Endothelial cell of umbilical vein (primary cell): Measurements from ENCODE around the gene TMEM267. TPM values are rescaled to one million over a fixed set of nuclear protein-coding genes. Genes with fewer than 3 reads are reported as not detected.

Experiments
- BruUV-seq: library from RNA; stranded (reverse); fragments of 400-500 nt; replicated peaks from 2 replicates; lab custom pipeline; 2021; lab: Mats Ljungman, UMichigan
- CTCF ChIA-PET: fragments of 300-600, 350-600 bp; sonication (Branson Sonifier 250); formaldehyde crosslinking; loops from one replicate; lab custom pipeline; 2021; ENCODE audit warnings: antibody characterized with exemption, inconsistent platforms; lab: Charles Lee
- POLR2A ChIA-PET: fragments of 300-600, 350-600 bp; sonication (Branson Sonifier 250); formaldehyde crosslinking; loops from one replicate; lab custom pipeline; 2021; ENCODE audit warnings: antibody characterized with exemption, inconsistent platforms; lab: Charles Lee
- DNase-seq: peaks from one replicate; pipeline ENCODE4 v3.0.0-alpha.2; 2011; ENCODE audit warnings: low read depth, low spot score
- FAIRE-seq: peaks from 2 replicates; lab custom pipeline; 2011; peaks lifted over from hg19 to GRCh38; lab: Jason Lieb, UNC
- H2AFZ ChIP-seq: 2 replicates; pipeline ENCODE4 v1.6.0; 2012; ENCODE audit warnings: low read depth, low read length, control low read depth, inconsistent platforms
- H3K27ac ChIP-seq: 2 replicates; pipeline ENCODE4 v1.5.1; 2011; ENCODE audit warnings: low read depth, mild to moderate bottlenecking, control low read depth, low read length, moderate library complexity; ENCODE audit not compliant: insufficient read depth
- H3K27me3 ChIP-seq, 2 experiments: 2 replicates each; pipeline versions ENCODE4 v1.6.0 to v1.6.1; 2011; ENCODE audit warnings: low read length in 2 of 2, mixed read lengths in 1 of 2; ENCODE audit not compliant: control insufficient read depth in 2 of 2, insufficient read depth in 2 of 2
- H3K36me3 ChIP-seq, 2 experiments: 2 replicates in 1 of 2; 3 replicates in 1 of 2; pipeline ENCODE4 v1.5.1; 2011; ENCODE audit warnings: low read length in 2 of 2, mild to moderate bottlenecking in 1 of 2, moderate library complexity in 1 of 2; ENCODE audit not compliant: control insufficient read depth in 2 of 2, insufficient read depth in 2 of 2; ENCODE audit errors: extremely low read depth in 1 of 2
- H3K4me1 ChIP-seq: 3 replicates; pipeline ENCODE4 v1.5.1; 2011; ENCODE audit warnings: mild to moderate bottlenecking, low read length; ENCODE audit not compliant: control insufficient read depth, insufficient read depth; ENCODE audit errors: extremely low read depth
- H3K4me2 ChIP-seq: 2 replicates; pipeline ENCODE4 v1.6.1; 2011; ENCODE audit warnings: low read length, control low read depth, mixed read lengths; ENCODE audit not compliant: insufficient read depth
- H3K4me3 ChIP-seq, 3 experiments: fragments of 200-600 bp in 1 of 3; sonication (generic), shearing (Covaris generic) in 1 of 3; replicated peaks in 1 of 3; 2 replicates each; pipeline ENCODE4 v1.5.1; 2011 to 2016; ENCODE audit warnings: control low read depth in 3 of 3, low read length in 3 of 3, mild to moderate bottlenecking in 2 of 3, inconsistent platforms in 1 of 3, low read depth in 1 of 3, moderate library complexity in 1 of 3; ENCODE audit not compliant: insufficient read depth in 1 of 3
- H3K79me2 ChIP-seq: 2 replicates; pipeline ENCODE4 v1.6.0; 2012; ENCODE audit warnings: low read length, inconsistent platforms; ENCODE audit not compliant: control insufficient read depth, insufficient read depth
- H3K9ac ChIP-seq: replicated peaks from 2 replicates; pipeline ENCODE3; 2011; ENCODE audit warnings: low read length, control low read depth; ENCODE audit not compliant: insufficient read depth; ENCODE audit errors: extremely low read depth
- H3K9me1 ChIP-seq: replicated peaks from 3 replicates; pipeline ENCODE4 v1.6.0; 2011; ENCODE audit warnings: mild to moderate bottlenecking, low read length; ENCODE audit not compliant: control insufficient read depth, insufficient read depth; ENCODE audit errors: extremely low read depth
- H3K9me3 ChIP-seq: replicated peaks from 2 replicates; pipeline ENCODE4 v1.5.1; 2012; ENCODE audit warnings: low read length, inconsistent platforms; ENCODE audit not compliant: control insufficient read depth, insufficient read depth
- H4K20me1 ChIP-seq: replicated peaks from 2 replicates; pipeline ENCODE3; 2011; ENCODE audit warnings: mild to moderate bottlenecking, low read length; ENCODE audit not compliant: control insufficient read depth, insufficient read depth; ENCODE audit errors: extremely low read depth
- EZH2 ChIP-seq: IDR thresholded peaks from 2 replicates; pipeline ENCODE4 v1.6.1; 2012; ENCODE audit warnings: borderline replicate concordance, low read depth, mild to moderate bottlenecking, moderate library complexity, low read length, inconsistent platforms; ENCODE audit not compliant: severe bottlenecking
- FOS ChIP-seq: IDR thresholded peaks from 2 replicates; pipeline ENCODE4 v1.6.1; 2011; ENCODE audit warnings: mild to moderate bottlenecking, low read length, moderate library complexity, borderline replicate concordance; ENCODE audit not compliant: insufficient read depth
- GATA2 ChIP-seq: IDR thresholded peaks from 2 replicates; pipeline ENCODE4 v1.7.0; 2011; ENCODE audit warnings: low read depth, mild to moderate bottlenecking, moderate library complexity, mixed read lengths, low read length; ENCODE audit not compliant: insufficient read length, insufficient read depth
- JUN ChIP-seq: IDR thresholded peaks from 2 replicates; pipeline ENCODE4 v1.6.1; 2011; ENCODE audit warnings: borderline replicate concordance, low read depth; ENCODE audit not compliant: insufficient read length, insufficient read depth
- MYC ChIP-seq: IDR thresholded peaks from one replicate; pipeline ENCODE4 v1.6.1; 2011; ENCODE audit warnings: mild to moderate bottlenecking, low read depth, low read length
- POLR2A ChIP-seq: IDR thresholded peaks from 2 replicates; pipeline ENCODE4 v1.6.1; 2012; ENCODE audit warnings: low read depth, mild to moderate bottlenecking, control low read depth, low read length
- POLR2AphosphoS5 ChIP-seq: IDR thresholded peaks from 2 replicates; pipeline ENCODE4 v1.6.1; 2012; ENCODE audit warnings: low read depth, mild to moderate bottlenecking, control low read depth, low read length, moderate library complexity; ENCODE audit not compliant: insufficient read depth
- dilution Hi-C: fragments of 300-500 bp; cut with MboI; formaldehyde crosslinking; loops from one replicate; pipeline ENCODE4 v1.15.0; 2019; ENCODE audit warnings: low sequenced_read_pairs; ENCODE audit not compliant: extremely low pct_ligation_motif_present
- intact Hi-C: fragments of 100-400 bp; cut with micrococcal nuclease; formaldehyde crosslinking; loops from one replicate; pipeline ENCODE4 v1.10.0; 2022
- polyA plus RNA-seq, 4 experiments: library from polyadenylated mRNA; depleted of rRNA in 3 of 4; stranded (reverse) in 3 of 4; unstranded in 1 of 4; fragments of >200 nt; gene quantifications; 2 replicates each; pipeline versions ENCODE4 v1.2.1 to v1.2.3, GENCODE V29; 2011 to 2012; ENCODE audit warnings: missing spikeins in 1 of 4
- total RNA-seq: library from RNA; stranded (reverse); gene quantifications from 2 replicates; pipeline ENCODE4 v1.2.3, GENCODE V29; 2021
- TF ChIP-seq, protein P1 (sequence below), 2 donors: IDR thresholded peaks; 1 replicate in 1 of 2; 2 replicates in 1 of 2; pipeline ENCODE4 v1.5.1; 2011; ENCODE audit warnings: low read length in 2 of 2, mild to moderate bottlenecking in 2 of 2, moderate library complexity in 2 of 2, control low read depth in 1 of 2, inconsistent platforms in 1 of 2, low read depth in 1 of 2; ENCODE audit not compliant: insufficient read depth in 1 of 2; ENCODE audit errors: extremely low read depth in 1 of 2
- TF ChIP-seq, protein P2 (sequence below): IDR thresholded peaks from 2 replicates; pipeline ENCODE4 v1.6.1; 2011; ENCODE audit not compliant: insufficient read depth, insufficient read length

Gene TMEM267
- total and polyA plus RNA-seq, 2 donors (not counting 3 experiments of a cell fraction or from before 2014, with no cell fraction given) = 5.4 to 8.6 TPM

GRCh38 chr5:43412156-43412555 is 71.5 kb downstream of the TMEM267 start, which contains the start of gene CCL28:
Gene CCL28, minus strand, starts transcription at chr5:43412391. Its CDS starts 75 bp downstream, at chr5:43412316.
- no TSS peak for BruUV-seq

More at GRCh38 chr5:43412156-43412555, 71.5 kb downstream of the TMEM267 start, which contains the start of gene CCL28:
- intact Hi-C loops (no loop called here), dilution Hi-C loops (no loop called here)
- Histone ChIP-seq H4K20me1 (no peaks in the 10 kb centered on the region), H2AFZ (no peak within 1 kb of the TSS), H3K36me3 (no peaks in the 10 kb centered on the region), H3K27ac (no peak within 1 kb of the TSS), H3K4me2 (no peak within 1 kb of the TSS), H3K9me3 (no peaks in the 10 kb centered on the region), H3K4me3 (no peak within 1 kb of the TSS), H3K9me1 (no peaks in the 10 kb centered on the region), H3K79me2 (no peaks in the 10 kb centered on the region), H3K27me3 (peaks cover 0 to 6% of the 10 kb centered on the region in 2 experiments), H3K4me1 (no peaks in the 10 kb centered on the region), H3K9ac (no peak within 1 kb of the TSS)
- DNase-seq (no peak), FAIRE-seq (no peak)
- ChIA-PET POLR2A (no interaction called here), CTCF (interaction anchor here (0.7 to 1.7 kb wide), 4 partner anchors 10 to 23 kb away, joined by 3 to 9 read pairs (median 4); no protein-coding TSS in a partner anchor)
- TF ChIP-seq EZH2 (no peak), POLR2A (no peak), POLR2AphosphoS5 (no peak), GATA2 (no peak), JUN (no peak), FOS (no peak), MYC (no peak)
- TF ChIP-seq, protein P1, sequence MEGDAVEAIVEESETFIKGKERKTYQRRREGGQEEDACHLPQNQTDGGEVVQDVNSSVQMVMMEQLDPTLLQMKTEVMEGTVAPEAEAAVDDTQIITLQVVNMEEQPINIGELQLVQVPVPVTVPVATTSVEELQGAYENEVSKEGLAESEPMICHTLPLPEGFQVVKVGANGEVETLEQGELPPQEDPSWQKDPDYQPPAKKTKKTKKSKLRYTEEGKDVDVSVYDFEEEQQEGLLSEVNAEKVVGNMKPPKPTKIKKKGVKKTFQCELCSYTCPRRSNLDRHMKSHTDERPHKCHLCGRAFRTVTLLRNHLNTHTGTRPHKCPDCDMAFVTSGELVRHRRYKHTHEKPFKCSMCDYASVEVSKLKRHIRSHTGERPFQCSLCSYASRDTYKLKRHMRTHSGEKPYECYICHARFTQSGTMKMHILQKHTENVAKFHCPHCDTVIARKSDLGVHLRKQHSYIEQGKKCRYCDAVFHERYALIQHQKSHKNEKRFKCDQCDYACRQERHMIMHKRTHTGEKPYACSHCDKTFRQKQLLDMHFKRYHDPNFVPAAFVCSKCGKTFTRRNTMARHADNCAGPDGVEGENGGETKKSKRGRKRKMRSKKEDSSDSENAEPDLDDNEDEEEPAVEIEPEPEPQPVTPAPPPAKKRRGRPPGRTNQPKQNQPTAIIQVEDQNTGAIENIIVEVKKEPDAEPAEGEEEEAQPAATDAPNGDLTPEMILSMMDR (IDR thresholded peaks at IDR 0.05; ENCODE audit: extremely low read depth in 1 of 2, insufficient read depth in 1 of 2, low read depth in 1 of 2, low read length in 2 of 2) = no peak
- TF ChIP-seq, protein P2, sequence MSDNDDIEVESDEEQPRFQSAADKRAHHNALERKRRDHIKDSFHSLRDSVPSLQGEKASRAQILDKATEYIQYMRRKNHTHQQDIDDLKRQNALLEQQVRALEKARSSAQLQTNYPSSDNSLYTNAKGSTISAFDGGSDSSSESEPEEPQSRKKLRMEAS = no peak
